Lower lobe of right lung (tissue), 2 donors: ENCODE data around the gene CCNL2. TPM values are rescaled to one million over a fixed set of nuclear protein-coding genes. Genes with fewer than 3 reads are reported as not detected.
A peak's percentile ranks its signal among the peaks of the same experiment; 100 is the strongest.
"Not testable (repeated sequence)": the region's sequence is repeated elsewhere in the genome, so short reads cannot be mapped to it uniquely, and the experiment has no call there.

ENCODE experiments used
- ATAC-seq, 2 donors: fragments of 200-7000 bp; cut with Tn5 transposase; one replicate each; pipeline ENCODE4 v1.9.1; 2020 to 2022; ENCODE audit warnings: mild to moderate bottlenecking in 2 of 2, moderate library complexity in 2 of 2
- DNase-seq: peaks from one replicate; pipeline ENCODE4 v3.0.0-alpha.2; 2020
- H3K27ac ChIP-seq: fragments of 200-600 bp; one replicate; pipeline ENCODE4 v1.8.0; 2022
- H3K27me3 ChIP-seq: fragments of 200-600 bp; one replicate; pipeline ENCODE4 v1.8.0; 2022; ENCODE audit warnings: low read depth
- H3K36me3 ChIP-seq: fragments of 200-600 bp; one replicate; pipeline ENCODE4 v1.8.0; 2022; ENCODE audit warnings: mild to moderate bottlenecking
- H3K4me1 ChIP-seq: fragments of 200-600 bp; one replicate; pipeline ENCODE4 v1.8.0; 2022
- H3K4me3 ChIP-seq: fragments of 200-600 bp; one replicate; pipeline ENCODE4 v1.8.0; 2022; ENCODE audit warnings: mild to moderate bottlenecking
- H3K9me3 ChIP-seq: fragments of 200-600 bp; one replicate; pipeline ENCODE4 v1.8.0; 2022
- intact Hi-C: fragments of 100-400 bp; cut with DNase I; formaldehyde crosslinking; loops from one replicate; pipeline ENCODE4 v1.11.0; 2022
- long read RNA-seq: library from polyadenylated mRNA; unstranded; transcript quantifications from one replicate; pipeline ENCODE4 v2.0.0, GENCODE V29; 2021
- total RNA-seq: library from RNA; stranded (reverse); fragmentation: NEBNext Ultra II Directional; extraction: Animal tissue kit (Norgen Biotek cat#: 25700); gene quantifications from one replicate; pipeline ENCODE4 v1.2.1, GENCODE V29; 2021
- TF ChIP-seq, protein P1 (sequence below): fragments of 200-600 bp; IDR thresholded peaks from one replicate; pipeline ENCODE4 v1.8.0; 2022; ENCODE audit warnings: antibody characterized with exemption, mild to moderate bottlenecking
- donor health status: DM: no; HTN: yes; CAD: no; lungs with severe emphysema.

The CCNL2 gene
- total RNA-seq, result 165 TPM
- long read RNA-seq, transcript CCNL2-201 (11 exons, 2,305 nt), result minor isoform, 22 of 194 reads
- long read RNA-seq, transcript CCNL2-204 (6 exons, 3,082 nt), result major isoform, 27 of 194 reads
- long read RNA-seq, transcript CCNL2-202 (6 exons, 1,186 nt), result minor isoform, 10 of 194 reads
- long read RNA-seq, partial matches to known transcripts, result 31 of 194 reads
- long read RNA-seq, other reads (novel, unspliced or antisense), result 102 of 194 reads

DNA sequence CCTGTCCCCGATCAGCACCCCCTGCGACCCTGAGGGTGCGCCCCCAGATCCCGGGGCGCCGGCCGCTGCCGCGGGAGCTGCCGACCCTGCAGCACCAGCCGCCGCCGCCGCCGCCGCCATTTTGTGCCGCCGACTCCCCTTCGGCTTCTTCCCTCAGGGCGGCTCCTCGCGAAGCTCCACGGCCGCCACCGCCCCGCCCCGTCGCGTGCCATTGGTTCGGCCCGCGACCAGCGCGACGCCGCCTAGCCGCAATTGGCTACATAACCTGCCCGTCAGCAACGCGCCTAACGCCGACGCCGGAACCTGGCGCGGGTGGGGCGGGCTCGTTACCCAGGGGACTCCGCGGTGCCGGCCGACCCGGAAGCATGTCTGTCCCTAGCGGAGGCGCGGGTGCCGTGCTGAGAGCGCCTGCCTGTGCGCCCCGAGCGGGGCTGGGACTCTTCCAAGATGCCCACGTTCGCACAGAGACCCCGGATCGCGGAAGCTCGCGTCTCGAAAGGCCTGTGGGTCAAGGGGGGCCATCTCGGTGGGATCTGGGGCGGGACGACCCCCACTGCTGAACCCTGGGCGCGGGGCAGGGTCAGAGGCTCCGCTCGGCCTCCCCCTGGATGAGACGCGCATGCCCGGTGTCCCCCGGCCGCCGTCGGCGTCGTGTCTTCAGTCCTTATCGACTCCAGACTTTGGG, at the start of gene CCNL2:
Gene CCNL2 (minus strand): TSS at position 149 of the 685 bp plus-strand sequence. CDS start 29 bp downstream, at position 120.
- Histone ChIP-seq H3K4me1 (peaks cover 28% of the 10 kb centered on the region), H3K4me3 (peak within 1 kb of the TSS; percentile 93), H3K27me3 (no peaks in the 10 kb centered on the region), H3K9me3 (no peaks in the 10 kb centered on the region), H3K36me3 (peaks cover 79% of the 10 kb centered on the region), H3K27ac (peak within 1 kb of the TSS; percentile 90)
- TF ChIP-seq, protein P1, sequence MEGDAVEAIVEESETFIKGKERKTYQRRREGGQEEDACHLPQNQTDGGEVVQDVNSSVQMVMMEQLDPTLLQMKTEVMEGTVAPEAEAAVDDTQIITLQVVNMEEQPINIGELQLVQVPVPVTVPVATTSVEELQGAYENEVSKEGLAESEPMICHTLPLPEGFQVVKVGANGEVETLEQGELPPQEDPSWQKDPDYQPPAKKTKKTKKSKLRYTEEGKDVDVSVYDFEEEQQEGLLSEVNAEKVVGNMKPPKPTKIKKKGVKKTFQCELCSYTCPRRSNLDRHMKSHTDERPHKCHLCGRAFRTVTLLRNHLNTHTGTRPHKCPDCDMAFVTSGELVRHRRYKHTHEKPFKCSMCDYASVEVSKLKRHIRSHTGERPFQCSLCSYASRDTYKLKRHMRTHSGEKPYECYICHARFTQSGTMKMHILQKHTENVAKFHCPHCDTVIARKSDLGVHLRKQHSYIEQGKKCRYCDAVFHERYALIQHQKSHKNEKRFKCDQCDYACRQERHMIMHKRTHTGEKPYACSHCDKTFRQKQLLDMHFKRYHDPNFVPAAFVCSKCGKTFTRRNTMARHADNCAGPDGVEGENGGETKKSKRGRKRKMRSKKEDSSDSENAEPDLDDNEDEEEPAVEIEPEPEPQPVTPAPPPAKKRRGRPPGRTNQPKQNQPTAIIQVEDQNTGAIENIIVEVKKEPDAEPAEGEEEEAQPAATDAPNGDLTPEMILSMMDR, result peak; percentile 65
- ATAC-seq (peak; percentile 98 to 99), DNase-seq (peak; percentile 100)
- intact Hi-C loops, result no loop called here

DNA sequence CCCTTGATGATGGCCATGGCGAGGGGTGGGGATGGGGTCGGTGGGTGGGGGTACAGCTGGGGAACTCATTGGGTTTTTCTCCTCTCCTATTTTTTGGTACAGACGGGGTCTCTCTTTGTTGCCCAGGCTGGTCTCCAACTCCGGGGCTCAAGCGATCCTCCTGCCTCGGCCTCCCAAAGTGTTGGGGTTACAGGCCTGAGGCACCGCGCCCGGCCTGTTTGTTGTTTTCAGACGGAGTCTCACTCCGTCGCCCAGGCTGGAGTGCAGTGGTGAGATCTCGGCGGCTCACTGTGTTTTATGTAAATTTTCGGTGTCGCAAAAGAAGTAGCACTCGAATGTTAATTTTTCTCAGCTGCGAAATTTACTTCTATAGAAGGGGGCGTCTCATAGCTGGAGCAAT, 47.5 kb upstream of the CCNL2 start:
- H3K4me3 ChIP-seq, ATAC-seq, intact Hi-C loops, H3K27ac ChIP-seq, H3K9me3 ChIP-seq, H3K4me1 ChIP-seq, H3K27me3 ChIP-seq, H3K36me3 ChIP-seq, DNase-seq: not testable (repeated sequence)

DNA sequence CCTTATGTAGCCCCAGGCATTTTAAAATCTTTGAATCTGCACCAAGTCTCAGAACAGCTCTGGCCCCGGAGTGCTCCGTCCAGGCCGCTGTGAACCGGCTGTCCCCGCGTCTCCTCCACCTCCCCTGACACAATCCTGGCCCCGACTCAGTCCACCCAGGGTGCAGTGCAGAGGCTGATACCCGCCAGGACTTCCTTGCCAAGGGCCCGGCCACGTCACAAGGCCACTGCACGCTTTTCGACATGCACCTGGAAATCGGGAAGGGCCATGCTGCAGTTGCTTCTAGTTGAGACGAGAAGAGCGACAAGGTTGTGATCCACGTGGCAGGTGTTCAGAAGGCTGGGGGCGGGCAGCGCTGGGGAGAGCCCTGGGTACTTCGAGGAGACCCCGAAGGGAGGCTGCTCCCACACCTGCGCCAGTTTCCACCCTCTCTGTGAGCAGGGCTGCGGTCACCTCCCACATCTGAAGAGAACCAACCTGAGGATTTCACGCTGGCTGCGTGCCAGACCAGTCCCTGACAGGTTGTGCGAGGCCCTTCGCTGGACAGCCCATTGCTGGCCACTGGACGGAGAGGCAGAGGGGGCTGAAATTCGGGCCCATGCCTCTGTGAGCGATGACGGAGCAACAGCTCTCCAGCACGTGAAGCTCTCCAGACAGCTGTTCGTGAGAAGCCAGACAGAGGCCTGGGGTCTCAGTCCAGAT, 43.1 kb upstream of the CCNL2 start:
- no peak for DNase-seq
- no peak overlapping the region for H3K4me3 ChIP-seq
- ATAC-seq, result peak; percentile 37 to 56
- intact Hi-C loops, result no loop called here
- no peaks in the 10 kb centered on the region for H3K27me3 ChIP-seq
- TF ChIP-seq, protein P1, result no peak
- H3K27ac ChIP-seq, result no peak overlapping the region
- H3K36me3 ChIP-seq, result no peaks in the 10 kb centered on the region
- no peaks in the 10 kb centered on the region for H3K9me3 ChIP-seq
- peaks cover 37% of the 10 kb centered on the region for H3K4me1 ChIP-seq

DNA sequence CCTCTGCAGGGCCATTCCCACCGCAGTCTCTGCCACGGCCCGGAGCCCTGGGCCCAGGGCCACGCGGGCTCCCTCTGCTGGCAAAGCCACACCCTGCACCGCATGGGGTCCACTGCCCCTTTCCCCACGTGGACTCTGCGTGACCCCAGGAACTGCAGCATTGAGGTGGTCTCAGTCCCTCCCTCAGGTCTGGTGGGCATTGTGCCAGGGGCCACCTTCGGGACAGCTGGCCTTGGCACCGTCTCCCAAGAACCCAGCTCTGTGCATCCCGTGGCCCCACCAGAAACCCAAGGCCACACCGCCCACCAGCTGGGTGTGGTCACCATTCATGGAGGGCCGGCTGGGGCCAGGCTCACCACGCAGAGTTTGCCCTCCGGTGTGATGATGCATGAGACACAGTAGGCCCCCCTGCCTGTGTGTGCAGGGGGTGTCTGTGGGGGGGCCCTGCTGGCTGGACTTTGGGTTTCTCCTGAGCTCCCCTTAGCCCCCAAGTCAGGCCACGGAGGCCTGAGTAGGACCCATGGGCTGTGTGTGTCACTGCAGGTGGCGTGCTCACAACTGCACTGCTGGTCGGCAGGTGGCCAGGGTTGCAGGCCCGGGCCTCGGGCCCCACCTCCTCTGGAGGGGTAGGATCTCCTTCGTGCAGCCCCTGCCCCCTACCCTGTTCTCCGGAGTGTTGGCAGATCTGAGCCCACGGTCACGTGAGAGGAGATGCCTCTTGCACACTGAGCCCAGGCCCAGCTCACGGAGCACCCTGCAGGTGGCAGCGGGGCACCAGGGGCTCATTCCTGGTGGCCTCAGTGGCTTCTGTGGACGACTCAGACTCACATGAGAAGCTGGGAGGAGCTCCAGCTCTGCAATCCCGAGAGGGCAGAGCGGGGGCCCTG, 42.1 kb upstream of the CCNL2 start:
- H3K27me3 ChIP-seq, result peaks cover 6% of the 10 kb centered on the region
- TF ChIP-seq, protein P1, result peak; percentile 84
- H3K27ac ChIP-seq, result peak overlapping the region; percentile 33
- no peaks in the 10 kb centered on the region for H3K36me3 ChIP-seq
- peaks cover 46% of the 10 kb centered on the region for H3K4me1 ChIP-seq
- DNase-seq, result peak; percentile 73
- intact Hi-C loops, result no loop called here
- no peak overlapping the region for H3K4me3 ChIP-seq
- H3K9me3 ChIP-seq, result no peaks in the 10 kb centered on the region
- peak; percentile 81 to 83 for ATAC-seq

DNA sequence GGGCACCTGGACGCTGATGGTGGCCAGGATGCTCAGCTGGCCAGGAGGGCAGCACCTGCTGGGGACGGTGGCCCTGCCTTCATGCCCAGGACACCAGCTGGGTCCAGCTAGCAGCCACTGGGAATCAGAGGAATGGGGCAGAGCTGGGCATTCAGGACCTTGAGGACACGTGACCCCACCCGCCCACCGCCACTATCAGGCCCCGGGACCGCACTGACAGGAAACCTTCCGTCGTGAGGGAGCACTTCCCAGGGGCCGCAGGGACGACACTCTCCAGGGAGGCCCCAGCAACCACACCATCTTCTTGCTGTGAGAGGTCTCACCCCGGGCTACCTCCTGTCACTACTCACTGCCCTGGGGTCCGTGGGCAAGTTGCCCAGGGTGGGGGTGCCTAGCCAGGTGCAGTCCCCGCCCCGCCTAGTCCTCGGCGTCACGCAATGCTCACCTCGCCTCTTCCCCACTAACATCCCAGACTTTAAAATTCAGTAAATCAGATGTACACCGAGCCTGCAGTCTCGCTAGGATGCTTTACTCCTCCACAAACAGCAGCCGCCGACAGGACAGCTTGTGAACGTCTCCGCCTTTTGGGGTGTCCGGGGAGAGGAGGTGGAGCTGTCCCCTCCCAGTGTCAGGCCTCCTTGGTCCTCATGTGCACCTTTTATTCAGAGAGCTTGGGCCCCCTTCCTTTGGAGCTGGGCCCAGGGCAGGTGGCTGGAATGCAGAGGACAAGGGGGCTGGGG, 41.3 kb upstream of the CCNL2 start:
- Histone ChIP-seq H3K27ac (no peak overlapping the region), H3K27me3 (peaks cover 10% of the 10 kb centered on the region), H3K4me1 (peaks cover 52% of the 10 kb centered on the region), H3K4me3 (no peak overlapping the region), H3K36me3 (no peaks in the 10 kb centered on the region), H3K9me3 (no peaks in the 10 kb centered on the region)
- TF ChIP-seq, protein P1, result no peak
- ATAC-seq, result no peak
- intact Hi-C loops, result no loop called here
- no peak for DNase-seq
